ENCODE results near the gene MARCHF3. TPM values are rescaled to one million over a fixed set of nuclear protein-coding genes. Genes with fewer than 3 reads are reported as not detected.

MARCHF3 gene
- polyA plus RNA-seq, 5 donors, result 4.7 to 5.6 (median 5.3) TPM

GRCh38 chr5:126984632-126985031 is 45.7 kb downstream of the MARCHF3 start:
- no peak for DNase-seq

GRCh38 chr5:126983874-126984266 is 46.5 kb downstream of the MARCHF3 start:
- no peak for DNase-seq

DNA sequence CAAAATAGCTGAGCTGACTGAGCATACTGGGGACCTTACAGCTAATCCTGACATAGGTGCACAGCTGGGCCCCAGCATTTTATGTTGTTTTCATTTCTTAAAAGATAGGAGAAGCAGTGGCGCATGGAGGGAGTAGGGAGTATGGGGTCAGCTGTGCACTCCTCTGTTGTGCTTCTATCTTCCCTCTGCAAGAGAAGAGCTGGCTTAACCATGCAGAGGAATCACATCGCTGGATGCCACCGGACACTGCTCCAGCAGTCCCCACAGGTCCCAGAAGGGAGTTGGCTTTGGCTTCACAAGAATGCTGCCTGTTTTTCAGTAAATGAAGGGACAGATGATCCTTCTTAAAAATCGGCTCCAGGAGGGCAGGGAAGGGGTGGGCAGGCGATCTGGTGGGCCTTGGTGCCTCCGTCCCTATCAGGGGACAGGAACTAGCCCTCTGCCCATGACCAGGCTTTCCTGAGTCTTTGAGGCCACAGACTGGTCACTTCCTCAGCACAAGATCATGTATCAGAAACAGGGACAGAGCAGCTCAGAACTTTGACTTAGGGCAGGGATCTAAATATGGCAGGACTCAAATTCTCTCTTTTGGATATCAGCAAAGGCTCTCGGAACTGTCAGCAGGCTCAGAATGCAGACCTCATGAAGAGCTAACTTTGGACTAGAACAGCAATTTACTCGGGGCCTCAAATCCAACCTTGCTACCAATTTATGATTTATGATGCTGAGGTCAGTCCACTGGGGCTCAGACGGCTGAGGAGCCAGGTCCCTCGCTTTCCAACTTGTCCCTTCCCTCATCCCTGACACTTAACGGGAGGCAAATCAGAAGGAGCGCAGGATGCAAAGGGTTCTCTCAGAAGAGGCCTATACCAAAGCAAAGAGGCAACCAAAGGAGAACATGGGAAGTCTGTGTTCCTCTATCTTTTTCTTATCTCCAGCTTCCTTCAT is 47.2 kb downstream of the MARCHF3 start:
- DNase-seq, result no peak

- no peak for DNase-seq
Observed at GRCh38 chr5:126982202-126982601, 48.2 kb downstream of the MARCHF3 start.

- DNase-seq, result no peak
Observed at GRCh38 chr5:126981701-126982100, 48.7 kb downstream of the MARCHF3 start.

DNA sequence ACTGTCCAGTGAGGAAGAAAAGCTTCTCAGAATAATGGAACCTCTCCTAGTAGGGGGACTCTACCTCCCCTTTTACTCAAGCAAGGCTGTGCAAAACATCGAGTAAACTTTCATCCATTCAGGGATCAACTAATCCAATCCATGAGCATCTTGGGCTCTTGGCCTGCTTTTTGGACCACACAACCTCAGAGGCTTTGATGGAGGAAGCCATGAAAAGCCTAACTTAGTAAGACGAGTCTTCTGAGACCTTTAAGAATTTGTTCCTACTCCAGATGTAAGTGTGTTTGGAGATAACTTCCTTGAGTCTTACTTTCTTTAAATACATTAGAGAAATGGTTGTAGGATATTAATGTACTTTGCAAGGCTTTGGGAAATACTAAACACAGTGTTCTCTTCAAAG is 49.1 kb downstream of the MARCHF3 start:
- no peak for DNase-seq

GRCh38 chr5:126978258-126978657 is 52.1 kb downstream of the MARCHF3 start:
- no peak for DNase-seq

DNA sequence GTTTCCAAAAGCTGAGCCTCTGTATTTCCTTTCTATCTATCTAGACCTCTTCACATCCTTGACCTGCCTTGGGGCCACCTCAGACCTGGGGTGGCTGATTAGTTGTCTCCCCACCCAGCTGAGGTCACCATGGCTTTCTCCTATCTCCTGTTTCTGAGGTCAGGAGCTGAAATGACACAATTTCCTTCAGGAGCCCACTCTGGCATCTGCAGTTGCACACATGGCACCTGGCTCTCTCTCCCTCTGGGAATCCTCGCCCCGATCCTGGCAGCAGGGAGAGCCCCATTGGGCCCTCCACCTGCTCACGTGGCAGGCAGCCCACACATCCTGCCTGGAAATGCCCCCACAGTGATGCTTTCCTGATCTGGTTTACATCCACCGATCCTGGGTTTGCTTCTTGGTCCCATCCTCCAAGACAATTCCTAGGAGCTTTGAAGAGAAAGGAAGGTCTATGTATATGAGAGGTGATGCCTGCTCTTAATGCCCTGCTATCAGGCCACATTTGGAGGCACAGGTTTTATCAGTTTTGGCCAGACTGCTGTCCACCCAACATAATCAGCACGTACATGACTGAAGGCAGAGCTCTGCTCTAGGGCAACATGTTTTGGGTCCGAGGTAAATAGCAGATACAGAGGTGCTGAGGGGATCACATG is 53.7 kb downstream of the MARCHF3 start:
- DNase-seq, result no peak

DNA sequence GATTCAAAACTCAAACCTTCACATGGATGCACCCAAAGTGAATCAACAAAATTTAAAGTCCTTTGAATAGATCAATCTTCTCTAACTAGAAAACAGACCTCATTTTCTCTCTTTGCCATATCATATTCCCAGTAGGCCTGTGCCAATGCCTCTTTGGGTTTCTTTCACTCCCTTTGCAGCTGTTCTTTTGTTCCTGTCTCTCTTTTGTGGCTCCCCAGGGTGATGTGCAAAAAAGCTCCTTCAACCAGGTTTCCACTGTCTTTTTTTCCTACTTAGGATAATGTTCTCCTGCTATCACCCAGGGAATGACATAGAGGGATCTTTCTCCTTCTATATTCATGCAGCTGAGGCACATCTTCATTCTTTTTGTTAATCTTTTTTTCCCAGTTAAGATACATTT is 54.6 kb downstream of the MARCHF3 start:
- DNase-seq, result no peak

DNA sequence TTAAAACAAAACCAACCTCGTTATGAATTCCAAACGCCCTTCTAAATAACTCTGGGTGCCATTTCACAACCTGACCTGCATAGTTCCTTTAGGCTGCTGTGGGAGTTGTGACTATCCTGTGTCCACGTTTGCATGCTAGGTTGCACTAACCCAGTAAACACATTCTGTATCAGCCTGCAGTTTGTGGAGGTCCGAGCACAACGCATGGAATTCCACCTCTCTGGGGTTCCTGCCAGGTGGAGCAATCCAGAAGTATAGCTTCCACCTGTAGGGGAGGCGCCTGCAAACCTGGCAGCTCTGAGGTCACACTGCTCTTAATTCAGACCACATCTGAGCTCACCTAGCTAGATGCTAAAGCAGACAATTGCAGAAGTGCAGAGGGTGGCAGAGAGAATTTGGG is 57.2 kb downstream of the MARCHF3 start:
- no peak for DNase-seq

GRCh38 chr5:126972062-126972895 is 58.1 kb downstream of the MARCHF3 start:
- DNase-seq, result no peak

DNA sequence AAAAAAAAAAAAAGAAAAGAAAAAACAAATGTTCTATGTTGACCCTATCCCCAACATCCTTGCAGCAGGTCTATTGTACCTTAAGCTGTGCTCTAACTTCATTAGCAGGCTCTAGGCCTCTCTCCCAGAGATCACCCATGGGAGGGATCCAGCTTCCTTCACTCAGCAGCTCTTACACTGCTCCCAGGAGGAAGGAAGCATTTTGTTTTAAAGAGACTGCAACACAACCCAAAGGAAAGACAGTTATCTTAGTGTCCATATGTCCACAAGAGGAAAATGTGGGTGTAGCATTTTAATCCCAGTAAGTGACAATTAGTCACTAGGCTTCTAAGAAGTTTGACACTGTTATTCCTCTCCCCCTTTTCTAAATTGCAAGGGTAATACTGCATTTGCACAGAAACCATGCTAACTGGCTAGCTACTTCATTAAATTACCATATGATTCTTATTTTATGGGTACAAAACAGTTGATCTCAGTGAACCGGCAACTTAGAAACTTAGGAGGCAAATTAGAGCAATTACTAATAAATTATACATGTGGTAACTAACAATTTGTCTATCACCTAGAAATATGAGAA is 58.8 kb downstream of the MARCHF3 start:
- DNase-seq, result no peak

- DNase-seq, result no peak
Observed at GRCh38 chr5:126970517-126971017, 59.8 kb downstream of the MARCHF3 start.

GRCh38 chr5:126969548-126969947 is 60.8 kb downstream of the MARCHF3 start:
- no peak for DNase-seq

DNA sequence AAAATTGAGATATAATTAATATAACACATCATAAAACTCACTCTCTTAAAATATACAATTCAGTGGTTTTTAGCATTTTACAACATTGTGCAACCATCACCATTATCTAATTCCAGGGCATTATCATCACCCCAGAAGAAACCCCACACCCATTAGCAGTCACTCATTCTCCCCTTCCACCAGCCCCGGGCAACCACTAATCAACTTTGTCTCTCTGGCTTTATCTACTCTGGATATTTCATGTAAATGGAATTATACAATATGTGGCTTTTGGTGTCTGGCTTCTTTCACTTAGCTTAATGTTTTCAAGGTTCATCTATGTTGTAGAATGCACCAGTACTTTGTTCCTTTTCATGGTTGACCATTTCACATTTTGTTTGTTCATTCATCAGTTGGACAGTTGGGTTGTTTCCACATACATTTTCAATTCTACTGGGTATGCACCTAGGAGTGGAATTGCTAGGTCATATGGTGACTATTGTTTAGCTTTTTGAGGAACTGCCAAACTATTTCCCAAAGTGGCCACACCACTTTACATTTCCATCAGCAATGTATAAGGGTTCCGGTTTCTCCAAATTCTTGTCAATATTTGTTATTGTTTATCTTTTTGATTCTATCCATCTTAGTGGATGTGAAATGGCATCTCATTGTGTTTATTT is 62.4 kb downstream of the MARCHF3 start:
- no peak for DNase-seq

- DNase-seq, result no peak
Observed at GRCh38 chr5:126965487-126965886, 64.9 kb downstream of the MARCHF3 start.

GRCh38 chr5:126965061-126965475 is 65.3 kb downstream of the MARCHF3 start:
- DNase-seq, result no peak

DNA sequence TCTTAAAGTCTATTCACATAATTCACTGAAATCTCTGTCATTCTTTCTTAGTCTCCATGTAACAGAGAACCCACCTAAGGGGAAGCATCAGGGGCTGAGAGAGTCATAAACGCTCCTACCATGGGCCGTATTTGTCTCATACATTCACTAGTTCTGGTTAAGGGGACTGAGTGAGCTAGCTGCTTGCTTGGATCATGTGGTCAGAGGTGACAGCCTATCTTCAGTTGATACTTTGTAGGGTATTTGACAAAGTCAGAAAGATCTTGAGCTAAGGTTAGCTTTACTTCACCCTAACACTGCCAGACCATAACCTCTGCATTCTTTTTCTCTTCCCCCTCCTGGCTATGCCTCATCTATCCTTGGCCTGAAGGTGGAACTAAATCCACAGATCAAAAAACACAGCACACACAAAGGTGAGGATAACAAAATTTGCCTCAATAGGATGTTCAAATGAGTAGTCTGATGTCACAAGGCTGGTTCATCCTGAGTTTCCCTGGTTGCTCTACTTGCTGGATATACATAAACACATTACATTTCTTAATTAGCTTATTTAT is 66.5 kb downstream of the MARCHF3 start:
- no peak for DNase-seq

- no peak for DNase-seq
Observed at GRCh38 chr5:126961702-126962101, 68.7 kb downstream of the MARCHF3 start.

DNA sequence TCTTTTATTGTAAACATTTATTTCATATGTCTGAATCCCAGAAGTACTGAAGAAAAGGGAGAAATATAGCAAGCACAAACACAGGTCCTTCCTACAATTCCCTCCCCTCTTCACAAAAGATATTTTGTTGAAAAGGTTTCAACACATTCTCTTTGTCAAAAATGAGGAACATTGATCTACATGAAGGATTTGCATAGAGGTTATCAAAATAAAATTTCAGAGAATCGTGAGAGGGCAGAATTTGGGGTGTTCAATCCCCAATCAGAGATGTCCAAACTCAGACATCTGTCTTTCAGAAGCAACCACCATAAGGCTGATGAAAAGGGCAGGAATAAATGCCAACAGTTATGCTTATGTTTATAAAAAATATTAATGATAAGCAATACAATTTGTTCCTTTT is 69.2 kb downstream of the MARCHF3 start:
- DNase-seq, result no peak

DNA sequence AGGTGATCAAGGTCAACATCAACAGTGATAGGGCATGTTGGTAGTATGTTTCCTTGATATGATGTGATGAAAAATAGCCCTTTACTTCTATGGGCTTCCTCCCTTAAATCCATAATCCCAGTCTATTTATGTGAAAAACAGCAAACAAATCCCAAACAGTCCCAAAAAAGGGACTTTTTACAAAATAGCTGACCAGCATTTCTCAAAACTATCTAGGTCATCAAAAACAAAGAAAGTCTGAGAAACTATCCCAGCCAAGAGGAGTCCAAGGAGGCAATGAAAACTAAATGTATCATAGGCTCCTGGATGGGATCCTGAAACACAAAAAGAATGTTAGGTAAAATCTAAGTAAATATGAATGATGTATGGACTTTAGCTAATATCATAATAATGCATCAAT is 71.2 kb downstream of the MARCHF3 start:
- DNase-seq, result no peak

All from right lung (tissue), 5 donors.